GM21576 (cell line): ENCODE results near the gene LRRC34.

Experiments
- ATAC-seq: cut with Tn5 transposase; IDR thresholded peaks from one replicate; pipeline ENCODE4 v1.9.1; 2021; ENCODE audit warnings: mild to moderate bottlenecking, moderate library complexity; ENCODE audit not compliant: unreplicated experiment

The LRRC34 gene, protein sequence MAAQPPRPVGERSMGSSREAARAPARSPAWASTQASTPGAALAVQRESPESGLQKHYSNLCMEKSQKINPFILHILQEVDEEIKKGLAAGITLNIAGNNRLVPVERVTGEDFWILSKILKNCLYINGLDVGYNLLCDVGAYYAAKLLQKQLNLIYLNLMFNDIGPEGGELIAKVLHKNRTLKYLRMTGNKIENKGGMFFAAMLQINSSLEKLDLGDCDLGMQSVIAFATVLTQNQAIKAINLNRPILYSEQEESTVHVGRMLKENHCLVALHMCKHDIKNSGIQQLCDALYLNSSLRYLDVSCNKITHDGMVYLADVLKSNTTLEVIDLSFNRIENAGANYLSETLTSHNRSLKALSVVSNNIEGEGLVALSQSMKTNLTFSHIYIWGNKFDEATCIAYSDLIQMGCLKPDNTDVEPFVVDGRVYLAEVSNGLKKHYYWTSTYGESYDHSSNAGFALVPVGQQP

DNA sequence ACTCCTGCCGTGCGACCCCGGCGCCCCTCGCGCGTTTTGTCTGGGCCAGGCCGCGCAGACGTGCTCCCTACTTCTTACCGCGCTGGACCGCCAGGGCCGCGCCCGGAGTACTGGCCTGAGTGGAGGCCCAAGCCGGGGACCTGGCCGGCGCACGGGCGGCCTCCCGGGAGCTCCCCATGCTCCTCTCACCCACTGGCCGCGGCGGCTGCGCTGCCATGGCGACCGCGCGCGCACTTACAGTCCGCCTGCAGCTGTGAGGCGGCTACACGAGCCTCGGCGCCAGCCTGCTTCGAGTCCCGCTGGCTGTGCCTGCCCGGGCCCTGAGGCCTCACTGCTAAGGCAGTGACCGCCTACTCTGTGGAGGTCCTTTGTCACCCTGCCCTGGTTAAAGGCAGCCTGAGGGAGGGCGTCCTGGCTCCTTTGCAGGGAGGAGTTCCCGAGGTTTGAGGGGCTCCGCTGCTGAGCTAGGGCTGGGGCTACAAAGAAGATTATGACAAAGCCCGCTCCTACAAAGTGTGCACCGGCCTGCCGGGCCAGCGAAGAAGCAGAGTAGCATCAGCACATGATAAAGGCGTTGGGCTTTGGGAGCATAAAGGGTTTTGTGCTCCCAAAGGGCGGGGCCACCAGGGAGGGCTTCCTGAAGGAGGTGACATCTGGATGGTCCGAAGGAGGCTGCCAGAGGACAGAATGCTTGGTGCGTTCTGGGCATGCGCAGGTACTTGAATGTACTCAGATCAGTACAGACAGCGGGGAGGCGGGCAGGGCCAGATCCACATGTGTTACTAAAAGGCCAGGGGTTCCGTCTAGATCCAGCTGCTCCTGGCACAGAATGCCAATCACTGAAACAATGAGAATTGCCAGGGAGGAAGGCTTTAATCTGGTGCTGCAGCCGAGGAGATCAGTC is at the start of gene LRRC34, which contains the start of gene LRRIQ4:
TSS of gene LRRC34 (minus strand) at position 573 of the 904 bp plus-strand sequence. CDS start at position 217, 356 bp downstream.
TSS of gene LRRIQ4 (plus strand) at position 539 of the 904 bp plus-strand sequence. CDS start 9,052 bp downstream, outside the sequence.
- ATAC-seq = peak; percentile 58

DNA sequence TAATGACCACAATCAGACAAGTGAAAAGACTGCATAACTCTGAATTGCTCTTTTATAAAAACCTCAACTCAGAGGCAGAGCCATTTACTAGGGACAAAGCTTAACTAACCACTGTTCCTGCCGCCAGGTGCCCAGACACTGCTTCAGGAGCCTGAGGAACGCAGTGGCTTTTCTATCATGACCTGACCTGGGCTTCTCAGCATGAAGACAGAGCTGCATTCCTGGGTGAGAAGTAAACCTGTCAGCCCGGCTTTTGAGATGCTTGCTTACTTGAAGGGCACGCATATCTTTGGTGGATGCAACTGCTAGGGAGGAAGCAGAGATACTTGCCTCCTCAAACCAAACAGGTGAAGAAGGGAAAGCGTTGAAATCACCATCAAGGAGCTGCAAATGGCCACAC is 49.2 kb upstream of the LRRC34 start:
- ATAC-seq = no peak

DNA sequence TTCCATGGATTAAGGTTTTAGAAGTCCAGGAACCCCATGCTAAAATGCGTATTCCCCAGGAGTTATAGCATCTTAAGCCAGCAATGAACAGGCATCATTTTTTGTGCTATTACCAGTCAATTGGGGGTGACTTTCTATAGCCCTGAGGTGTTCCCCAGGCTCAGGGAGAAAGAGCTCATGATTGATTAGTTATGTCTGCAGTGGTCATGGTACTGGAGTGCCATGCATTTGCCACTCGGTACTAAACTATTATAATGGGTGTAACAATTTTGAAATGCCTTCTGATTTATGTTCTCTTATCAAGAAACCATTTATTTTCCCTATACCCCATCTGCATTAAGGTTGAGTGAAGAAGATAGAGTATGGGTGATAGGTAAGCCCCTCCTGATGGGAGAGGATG is 45.1 kb upstream of the LRRC34 start:
- ATAC-seq = no peak

DNA sequence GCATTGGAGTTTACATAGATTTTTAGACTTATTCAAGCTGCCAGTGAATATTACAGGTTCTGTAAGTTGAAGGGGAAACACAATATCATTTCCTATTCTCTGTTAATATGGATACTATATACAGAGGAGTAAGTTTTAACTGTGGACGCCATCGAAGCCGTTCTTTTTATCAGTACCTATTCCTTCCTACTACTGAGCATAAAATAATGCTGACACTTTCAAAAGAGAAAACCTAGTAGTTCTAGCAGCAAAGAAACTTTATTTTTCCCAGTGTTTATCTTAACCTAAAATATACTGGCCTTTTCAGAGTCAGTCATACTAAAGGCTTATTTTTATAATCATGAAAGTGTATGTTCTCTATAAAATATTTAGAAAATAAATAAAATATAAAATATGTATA is 42.8 kb upstream of the LRRC34 start:
- no peak for ATAC-seq

DNA sequence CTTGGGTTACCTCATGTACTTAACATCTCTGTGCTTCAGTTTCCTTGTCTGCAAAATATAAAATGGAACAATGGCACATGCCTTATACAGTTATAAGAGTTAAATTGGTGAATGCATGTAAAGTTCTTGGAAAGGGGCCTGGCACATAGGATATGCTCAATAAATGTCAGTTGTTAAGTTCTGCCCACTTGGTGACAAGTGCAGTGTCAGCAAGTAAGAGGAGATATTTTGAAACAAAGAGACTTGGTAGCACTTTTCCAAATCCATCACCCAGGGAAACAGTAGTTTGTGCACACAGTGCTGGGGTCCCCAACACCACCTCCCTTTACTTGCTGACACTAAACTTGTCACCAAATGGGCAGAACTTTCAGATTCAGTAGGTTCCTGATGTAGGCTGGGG is 37.9 kb upstream of the LRRC34 start:
- no peak for ATAC-seq

DNA sequence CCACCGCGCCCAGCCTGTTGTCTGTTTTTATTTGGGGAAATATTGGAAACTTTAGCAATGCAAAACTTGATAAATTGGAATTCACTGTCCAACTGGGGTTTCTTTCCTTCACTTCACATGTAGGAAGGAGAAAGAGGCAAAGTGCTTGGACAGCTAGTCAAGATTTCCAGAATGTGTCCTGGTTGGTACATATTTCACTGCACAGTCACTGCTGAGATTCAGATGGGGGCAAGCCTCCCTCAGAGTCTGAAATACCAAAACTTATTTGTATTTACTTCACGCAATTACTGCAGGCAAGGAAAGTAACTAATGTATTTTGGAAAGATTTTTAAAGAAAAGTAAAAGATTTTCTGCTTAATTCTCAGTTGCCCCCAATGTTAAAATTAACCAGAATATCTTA is 36.0 kb upstream of the LRRC34 start:
- no peak for ATAC-seq

DNA sequence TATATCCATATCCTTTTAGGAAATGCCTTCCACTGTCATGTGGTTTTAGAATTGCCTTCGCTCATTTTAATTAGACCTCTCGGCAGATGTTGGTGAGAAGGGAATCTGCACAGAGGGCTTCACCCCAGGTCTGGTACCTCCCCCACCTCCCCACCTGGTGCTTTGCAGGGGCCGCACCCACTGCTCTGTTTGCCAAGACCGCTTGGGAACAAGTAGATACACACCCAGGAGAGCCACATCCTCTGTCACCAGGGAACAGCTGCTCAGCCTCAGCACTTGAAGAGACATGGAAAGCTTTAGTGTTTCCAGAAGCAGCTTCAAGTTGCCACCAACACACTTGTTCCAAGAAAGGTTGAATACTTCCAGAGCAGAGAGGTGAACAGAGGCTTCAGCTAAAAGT is 35.2 kb upstream of the LRRC34 start:
- no peak for ATAC-seq

DNA sequence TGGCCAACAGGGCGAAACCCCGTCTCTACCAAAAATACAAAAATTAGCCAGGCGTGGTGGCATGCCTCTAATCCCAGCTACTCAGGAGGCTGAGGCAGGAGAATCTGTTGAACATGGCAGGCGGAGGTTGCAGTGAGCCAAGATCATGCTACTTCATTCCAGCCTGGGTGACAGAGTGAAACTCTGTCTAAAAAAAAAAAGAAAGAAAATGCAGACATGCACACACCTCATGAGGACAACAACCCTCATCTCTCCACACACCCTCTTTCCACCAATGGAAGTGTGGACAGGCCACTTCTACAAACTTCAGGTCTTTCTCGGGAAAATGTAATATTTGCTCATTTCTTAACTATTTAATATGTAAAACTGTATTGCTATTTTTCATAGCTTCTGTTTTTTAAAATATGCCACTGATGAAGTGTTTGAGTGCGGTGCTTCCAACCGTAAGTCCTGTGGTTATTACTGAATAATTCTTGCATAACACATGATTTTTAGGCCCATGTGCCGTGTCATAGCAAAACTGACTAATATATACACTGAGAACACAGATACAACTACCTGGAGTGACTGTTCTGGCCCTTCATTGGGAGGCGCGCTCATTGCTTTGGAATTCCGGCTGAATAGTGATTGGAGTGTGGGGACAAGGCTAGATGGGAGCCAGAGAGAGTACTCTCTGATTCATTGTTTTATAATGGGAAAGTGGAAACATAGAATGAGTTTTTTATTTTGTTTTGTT is 33.9 kb upstream of the LRRC34 start:
- peak; percentile 97 for ATAC-seq

DNA sequence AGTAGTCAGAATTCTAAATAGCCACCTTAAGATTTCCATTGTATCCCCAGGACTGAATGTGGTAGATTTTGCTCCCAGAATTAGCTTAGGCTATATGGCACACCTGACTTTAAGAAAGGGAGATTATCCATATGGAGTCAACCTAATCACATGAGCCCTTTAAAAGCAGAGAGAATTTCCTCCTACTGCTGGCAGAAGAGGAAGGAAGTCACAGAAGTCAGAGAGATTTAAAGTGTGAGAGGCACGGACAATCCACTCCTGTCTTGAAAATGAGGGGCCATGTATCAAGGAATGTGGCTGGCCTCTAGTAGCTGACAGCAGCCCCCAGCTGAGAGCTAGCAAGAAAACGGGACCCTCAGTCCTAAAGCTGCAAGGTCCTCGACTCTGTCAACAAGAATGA is 30.3 kb upstream of the LRRC34 start:
- no peak for ATAC-seq

DNA sequence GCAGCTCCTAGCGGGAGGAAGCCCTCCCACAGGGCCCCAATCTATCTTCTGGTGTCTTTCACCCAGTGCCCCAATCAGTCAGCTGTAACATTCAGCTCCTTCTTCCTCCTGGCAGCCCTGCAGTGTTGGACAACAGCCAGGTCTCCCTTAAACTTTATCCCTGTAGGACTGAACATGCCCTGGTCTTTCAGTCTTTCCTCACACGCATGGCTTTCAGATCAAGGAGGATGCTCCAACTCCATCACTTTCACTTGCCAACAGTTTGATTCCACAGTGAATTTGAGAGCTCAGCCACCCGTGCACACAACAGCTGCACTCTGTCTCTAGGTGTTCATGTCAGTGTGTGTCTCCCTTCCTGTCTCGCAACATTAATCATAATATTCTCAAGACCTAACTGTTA is 28.5 kb upstream of the LRRC34 start:
- peak; percentile 76 for ATAC-seq

DNA sequence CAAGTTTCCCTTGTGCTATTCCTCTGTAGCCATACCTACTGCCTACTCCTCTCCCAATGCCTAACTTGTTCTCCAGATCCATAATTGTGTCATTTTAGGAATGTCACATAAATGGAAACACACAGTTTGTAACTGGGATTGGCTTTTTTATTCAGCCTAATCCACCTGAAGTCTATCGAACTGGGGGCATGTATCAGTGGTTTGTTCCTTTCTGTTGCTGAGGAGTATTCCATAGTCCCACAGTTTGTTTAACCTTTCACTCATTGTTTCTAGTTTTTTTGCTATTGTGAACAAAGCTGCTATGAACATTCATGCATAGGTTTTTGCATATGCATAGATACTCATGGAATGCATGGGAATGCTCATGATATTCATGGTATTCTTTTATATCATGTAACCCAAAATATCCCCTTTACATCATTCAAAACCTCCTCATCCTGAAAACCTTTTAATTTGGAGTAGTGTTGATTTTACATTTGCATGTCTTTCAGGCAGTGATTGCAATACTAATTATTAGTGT is 25.9 kb upstream of the LRRC34 start:
- no peak for ATAC-seq

DNA sequence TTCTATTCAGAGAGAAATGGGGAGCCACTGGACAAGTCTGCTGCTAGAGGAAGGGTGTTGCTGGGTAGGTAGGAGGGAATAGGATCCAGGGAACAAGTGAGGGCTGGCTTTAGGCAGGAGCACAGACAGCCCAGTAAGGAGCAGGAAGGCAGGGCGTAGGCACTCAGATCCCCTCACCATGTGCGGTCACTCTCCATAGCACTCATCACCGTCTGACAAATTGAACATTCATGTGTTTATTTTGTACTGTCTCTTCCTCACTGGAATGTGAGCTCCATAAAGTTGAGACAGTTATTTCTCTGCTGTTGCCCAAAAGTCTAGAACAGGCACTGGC is 24.2 kb upstream of the LRRC34 start:
- ATAC-seq = no peak

DNA sequence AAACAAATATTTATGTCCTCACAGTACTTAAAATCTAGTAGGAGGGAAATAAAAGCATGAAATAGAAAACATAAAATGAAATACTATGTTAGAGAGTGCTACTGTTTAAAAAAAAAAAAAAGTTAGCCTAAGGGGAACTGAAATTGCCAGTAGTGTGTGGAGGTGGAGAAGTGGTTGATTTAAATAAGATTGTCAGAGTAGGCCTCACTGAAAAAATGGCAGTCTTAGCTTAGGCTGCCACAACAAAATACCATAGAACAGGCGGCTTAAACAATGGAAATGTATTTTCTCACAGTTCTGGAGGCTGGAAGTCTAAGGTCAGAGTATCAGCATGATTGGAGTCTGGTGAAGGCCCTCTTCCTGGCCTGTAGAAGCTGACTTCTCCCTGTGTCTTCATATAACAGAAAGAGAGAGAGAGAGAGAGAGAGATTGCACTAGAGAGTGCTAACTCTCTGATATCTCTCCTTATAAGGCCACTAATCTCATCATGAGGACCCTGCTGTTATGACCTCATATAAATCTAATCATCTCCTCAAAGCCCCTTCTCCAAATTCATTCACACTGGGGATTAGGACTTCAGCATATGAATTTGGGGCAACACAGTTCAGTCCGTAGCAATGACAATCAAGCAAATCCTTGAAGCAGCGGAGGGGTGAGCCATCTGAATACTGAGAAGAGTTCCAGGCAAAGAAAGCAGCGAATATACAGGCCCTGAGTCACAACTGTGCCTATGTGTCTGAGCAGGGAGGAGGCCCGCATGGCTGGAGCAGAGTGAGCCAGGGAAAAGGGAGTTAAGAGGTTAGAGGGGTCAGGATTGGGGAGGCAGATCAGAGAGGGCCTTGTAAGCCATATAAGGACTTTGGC is 23.6 kb upstream of the LRRC34 start:
- peak; percentile 91 for ATAC-seq

DNA sequence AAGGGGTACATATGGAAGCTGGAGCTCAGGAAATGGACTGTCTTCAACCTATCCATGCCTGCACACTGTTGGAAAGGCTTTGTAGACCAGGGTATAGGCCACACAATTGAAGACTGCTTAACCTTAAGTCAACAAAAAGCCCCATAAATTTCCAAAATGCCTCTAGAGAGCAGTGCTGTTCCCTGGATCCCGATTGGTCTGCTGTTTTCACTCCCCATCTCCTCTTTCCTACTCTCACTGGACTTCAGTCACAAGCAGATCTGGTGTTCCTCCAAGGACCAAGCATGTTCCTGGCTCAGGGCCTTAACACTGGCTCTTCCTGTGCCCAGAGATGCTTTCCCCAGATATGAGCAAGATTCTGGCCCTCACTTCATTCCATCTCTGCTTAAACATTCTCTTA is 22.8 kb upstream of the LRRC34 start:
- no peak for ATAC-seq

DNA sequence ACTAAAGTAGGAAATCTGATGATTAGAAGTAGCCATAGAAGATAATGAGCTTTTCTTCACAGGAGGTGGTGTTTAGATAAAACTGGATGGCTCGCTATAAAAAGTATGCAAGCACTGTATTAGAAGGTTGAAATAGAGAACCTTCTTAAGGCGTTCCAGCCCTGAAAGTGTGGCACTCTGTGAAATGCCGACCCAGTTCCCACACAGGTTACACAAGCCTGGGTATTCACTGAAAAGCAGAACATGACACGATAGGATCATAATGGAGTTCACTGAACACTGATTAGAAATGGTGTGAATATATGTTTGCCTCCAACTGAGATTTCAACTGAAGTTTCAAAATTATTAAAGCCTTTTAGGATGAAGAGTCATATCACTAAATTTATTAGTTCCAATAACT is 15.0 kb upstream of the LRRC34 start:
- no peak for ATAC-seq

DNA sequence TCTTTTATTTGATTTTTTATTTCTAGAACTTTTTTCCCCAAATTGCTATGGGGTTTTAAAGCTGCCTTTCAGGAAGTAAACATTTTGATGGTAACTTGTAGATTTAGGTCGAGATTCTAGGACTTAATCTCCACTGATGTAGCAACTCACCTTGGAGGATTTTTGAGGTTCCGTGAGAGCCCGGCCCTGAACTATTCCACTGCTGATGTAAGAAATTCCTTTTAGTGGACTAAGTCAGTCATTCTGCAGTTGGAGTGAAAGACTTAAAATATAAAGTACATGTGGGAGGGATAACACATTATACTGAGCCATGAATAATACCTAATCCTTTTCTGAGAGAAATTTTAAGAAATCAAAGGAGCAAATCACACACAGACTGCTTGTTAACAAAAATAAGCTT is 12.6 kb upstream of the LRRC34 start:
- no peak for ATAC-seq

DNA sequence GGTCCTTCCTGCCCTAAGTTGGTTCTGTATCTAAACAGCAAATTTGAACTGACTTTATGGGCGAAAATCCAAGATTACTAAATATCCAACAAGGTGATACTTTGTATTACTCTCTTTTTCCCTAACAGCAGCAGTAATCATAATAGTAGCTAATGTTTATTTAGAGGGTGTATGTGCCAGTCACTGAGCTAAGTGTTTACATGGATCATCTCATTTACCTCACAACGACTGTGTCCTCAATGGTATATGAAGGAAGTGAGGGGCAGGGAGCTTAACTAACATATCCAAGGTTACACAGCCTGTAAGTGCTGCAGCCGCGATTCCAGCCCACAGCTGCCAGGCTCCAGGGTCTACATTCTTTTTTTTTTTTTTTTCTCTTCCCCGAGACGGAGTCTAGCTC is 10.3 kb upstream of the LRRC34 start:
- no peak for ATAC-seq

DNA sequence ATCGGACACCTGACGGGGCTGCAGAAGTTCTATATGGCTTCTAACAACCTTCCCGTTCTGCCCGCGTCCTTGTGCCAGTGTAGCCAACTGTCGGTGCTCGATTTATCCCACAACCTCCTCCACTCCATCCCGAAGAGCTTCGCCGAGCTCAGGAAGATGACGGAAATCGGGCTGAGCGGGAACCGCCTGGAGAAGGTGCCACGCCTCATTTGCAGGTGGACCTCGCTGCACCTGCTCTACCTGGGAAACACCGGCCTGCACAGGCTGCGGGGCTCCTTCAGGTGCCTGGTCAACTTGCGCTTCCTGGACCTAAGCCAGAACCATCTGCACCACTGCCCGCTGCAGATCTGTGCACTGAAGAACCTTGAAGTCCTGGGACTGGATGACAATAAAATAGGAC is 9.8 kb upstream of the LRRC34 start:
- no peak for ATAC-seq

DNA sequence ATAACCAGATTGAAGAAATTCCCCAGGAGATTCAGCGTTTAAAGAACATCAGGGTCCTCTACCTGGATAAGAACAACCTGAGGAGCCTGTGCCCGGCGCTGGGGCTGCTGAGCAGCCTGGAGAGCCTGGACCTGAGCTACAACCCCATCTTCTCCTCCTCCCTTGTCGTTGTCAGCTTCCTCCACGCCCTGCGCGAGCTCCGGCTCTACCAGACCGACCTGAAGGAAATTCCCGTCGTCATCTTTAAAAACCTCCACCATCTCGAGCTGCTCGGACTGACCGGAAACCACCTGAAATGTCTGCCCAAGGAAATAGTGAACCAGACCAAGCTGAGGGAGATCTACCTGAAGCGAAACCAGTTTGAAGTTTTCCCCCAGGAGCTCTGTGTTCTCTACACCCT is 9.4 kb upstream of the LRRC34 start:
- ATAC-seq = no peak

DNA sequence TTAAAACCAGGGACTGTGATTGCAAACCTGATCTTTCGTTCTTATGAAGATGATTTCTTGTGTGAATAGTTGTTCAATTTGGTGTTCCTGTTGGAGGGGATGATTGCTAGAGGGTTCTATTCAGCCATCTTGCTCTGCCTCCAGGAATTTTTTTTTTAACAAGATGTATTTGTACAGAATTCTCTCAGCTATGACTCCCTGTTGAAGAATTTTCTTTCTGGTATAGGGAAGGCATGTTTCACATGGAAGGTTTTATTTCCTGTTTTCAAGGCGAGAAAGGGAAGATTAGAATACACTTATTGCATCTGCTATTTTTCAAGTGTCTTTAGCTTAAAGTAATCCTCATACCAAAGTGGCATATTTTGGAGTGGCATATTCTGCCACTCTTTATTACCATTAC is 5.6 kb upstream of the LRRC34 start:
- no peak for ATAC-seq
